HepG2 (cell line): Measurements from ENCODE around the gene PARN. TPM values are rescaled to one million over a fixed set of nuclear protein-coding genes. Genes with fewer than 3 reads are reported as not detected.

ENCODE experiments used
- DMAP1 ChIP-seq: IDR thresholded peaks from 2 replicates; pipeline ENCODE4 v1.6.1; 2016
- ELF3 ChIP-seq: IDR thresholded peaks from 2 replicates; pipeline ENCODE4 v1.6.1; 2016; ENCODE audit warnings: missing genetic modification reagents, missing compliant biosample characterization
- KLF9 ChIP-seq: IDR thresholded peaks from 2 replicates; pipeline ENCODE4 v1.6.1; 2016; ENCODE audit warnings: low read depth
- MLLT10 ChIP-seq: sonication (generic); formaldehyde crosslinking; IDR thresholded peaks from 2 replicates; pipeline ENCODE4 v1.4.0; 2020; ENCODE audit warnings: missing genetic modification reagents
- MTA3 ChIP-seq: sonication (generic); formaldehyde crosslinking; IDR thresholded peaks from 2 replicates; pipeline ENCODE4 v1.4.0; 2020; ENCODE audit warnings: missing genetic modification reagents
- NCOA5 ChIP-seq: sonication (generic); formaldehyde crosslinking; IDR thresholded peaks from 2 replicates; pipeline ENCODE4 v1.4.0; 2020; ENCODE audit warnings: missing genetic modification reagents
- POLR2G ChIP-seq: fragments of 200-400 bp; formaldehyde crosslinking; IDR thresholded peaks from 2 replicates; pipeline ENCODE4 v1.6.1; 2018; ENCODE audit warnings: mild to moderate bottlenecking, low read depth, low read length, moderate library complexity
- RNF2 ChIP-seq: fragments of 450-650 bp; conservative IDR thresholded peaks from 2 replicates; pipeline ENCODE4 v1.6.1; 2016; ENCODE audit warnings: low read depth
- SMC3 ChIP-seq: IDR thresholded peaks from 2 replicates; pipeline ENCODE4 v1.6.1; 2011; ENCODE audit warnings: low read length, improper control_type of control experiment
- STAT5B ChIP-seq: sonication (generic); formaldehyde crosslinking; IDR thresholded peaks from 2 replicates; pipeline ENCODE4 v1.4.0; 2020; ENCODE audit warnings: missing genetic modification reagents
- TEF ChIP-seq: sonication (generic); formaldehyde crosslinking; IDR thresholded peaks from 2 replicates; pipeline ENCODE4 v1.5.0; 2020; ENCODE audit warnings: missing genetic modification reagents
- TFE3 ChIP-seq: IDR thresholded peaks from 2 replicates; pipeline ENCODE4 v1.6.1; 2016
- ZFY ChIP-seq: sonication (generic); formaldehyde crosslinking; IDR thresholded peaks from 2 replicates; pipeline ENCODE4 v1.4.0; 2020; ENCODE audit warnings: missing genetic modification reagents
- ZHX2 ChIP-seq, 2 experiments: sonication (generic) in 1 of 2; formaldehyde crosslinking in 1 of 2; IDR thresholded peaks; 2 replicates each; pipeline versions ENCODE4 v1.6.1 to v1.9.0; 2014 to 2022; ENCODE audit warnings: antibody characterized with exemption in 1 of 2, borderline replicate concordance in 1 of 2, inconsistent platforms in 1 of 2, low read depth in 1 of 2, missing genetic modification reagents in 1 of 2
- ZMAT5 ChIP-seq: sonication (generic); formaldehyde crosslinking; IDR thresholded peaks from 2 replicates; pipeline ENCODE4 v1.5.0; 2020; ENCODE audit warnings: mild to moderate bottlenecking, low read depth, missing genetic modification reagents, borderline replicate concordance
- ZNF510 ChIP-seq: sonication (generic); formaldehyde crosslinking; IDR thresholded peaks from 2 replicates; pipeline ENCODE4 v1.4.0; 2020; ENCODE audit warnings: low read depth, mild to moderate bottlenecking, missing genetic modification reagents
- ZNF512 ChIP-seq: sonication (generic); formaldehyde crosslinking; IDR thresholded peaks from 2 replicates; pipeline ENCODE4 v1.4.0; 2020; ENCODE audit warnings: mild to moderate bottlenecking, missing genetic modification reagents
- ZNF781 ChIP-seq: sonication (generic); formaldehyde crosslinking; IDR thresholded peaks from 2 replicates; pipeline ENCODE4 v1.5.1; 2020; ENCODE audit warnings: borderline replicate concordance, mild to moderate bottlenecking, missing genetic modification reagents; ENCODE audit errors: not compliant biosample characterization
- ZSCAN31 ChIP-seq: sonication (generic); formaldehyde crosslinking; IDR thresholded peaks from 2 replicates; pipeline ENCODE4 v1.5.0; 2020; ENCODE audit warnings: low read depth, mild to moderate bottlenecking, missing genetic modification reagents
- polyA plus RNA-seq, 8 experiments: library from polyadenylated mRNA; depleted of rRNA in 3 of 8; stranded (reverse) in 7 of 8; unstranded in 1 of 8; fragments of >200 nt; fragmentation: Illumina TruSeq in 4 of 8; extraction: Trizol in 4 of 8; gene quantifications; 2 replicates each; pipeline versions ENCODE4 v1.2.1 to v1.2.3, GENCODE V29; 2011 to 2016; ENCODE audit warnings: low read depth in 4 of 8, missing spikeins in 1 of 8, mixed read lengths in 1 of 8; ENCODE audit not compliant: insufficient read depth in 1 of 8
- total RNA-seq, 5 experiments: library from RNA; depleted of rRNA; stranded (reverse); fragments of >200 nt; fragmentation: Illumina TruSeq; extraction: Trizol; gene quantifications; 2 replicates each; pipeline ENCODE4 v1.2.3, GENCODE V29; 2016; ENCODE audit warnings: low read depth in 1 of 5

Gene PARN
- total and polyA plus RNA-seq, 2 of the 13 experiments (the other 11 are each of a cell fraction or from before 2014, with no cell fraction given): 13.3 to 47.6 TPM

- no peak for TF ChIP-seq MTA3 (CRISPR knock-in tag)
- peak; percentile 48; the same call in 1 of the 2 replicates for TF ChIP-seq KLF9 (CRISPR knock-in tag)
- 0 out of 2 replicates have a peak, but pooled peaks have one; percentile 61 for TF ChIP-seq ZSCAN31 (CRISPR knock-in tag)
- peak; percentile 15; the same call in 1 of the 2 replicates for TF ChIP-seq TFE3
- TF ChIP-seq NCOA5: 0 out of 2 replicates have a peak, but pooled peaks have one; percentile 14
- no peak for TF ChIP-seq MLLT10 (CRISPR knock-in tag)
- peak; percentile 91 for TF ChIP-seq POLR2G
- TF ChIP-seq ZNF512: no peak
- TF ChIP-seq ZHX2 (IDR thresholded peaks at IDR 0.05; ENCODE audit: low read depth): 0 out of 2 replicates have a peak, but pooled peaks have one; percentile 35
- TF ChIP-seq ZHX2 (CRISPR knock-in tag; IDR thresholded peaks at IDR 0.05; ENCODE audit: borderline replicate concordance): peak; percentile 91; the same call in 1 of the 2 replicates
- TF ChIP-seq ZMAT5: no peak
- no peak for TF ChIP-seq TEF (CRISPR knock-in tag)
- TF ChIP-seq RNF2: no peak; the same call in 1 of the 2 replicates
- TF ChIP-seq ELF3 (CRISPR knock-in tag): peak; percentile 47; the same call in 1 of the 2 replicates
- TF ChIP-seq STAT5B: no peak
- peak; percentile 74 for TF ChIP-seq ZFY (CRISPR knock-in tag)
- no peak for TF ChIP-seq ZNF510 (CRISPR knock-in tag)
- peak; percentile 92 for TF ChIP-seq ZNF781 (CRISPR knock-in tag)
- TF ChIP-seq SMC3: peak; percentile 37; the same call in 1 of the 2 replicates
- TF ChIP-seq DMAP1 (CRISPR knock-in tag): peak; percentile 98
These were observed 143.3 kb downstream of the PARN start (continued) for GRCh38 chr16:14486520-14487303.
